Keratinocyte (primary cell): Measurements from ENCODE around the gene MAP4K2.

Experiments used
- EZH2 ChIP-seq: IDR thresholded peaks from one replicate; pipeline ENCODE4 v1.6.1; 2012; ENCODE audit warnings: inconsistent platforms, mild to moderate bottlenecking, low read length, moderate library complexity
- TF ChIP-seq, protein P1 (sequence below), 3 experiments: IDR thresholded peaks in 1 of 3; conservative IDR thresholded peaks in 1 of 3; optimal IDR thresholded peaks in 1 of 3; 2 replicates in 2 of 3; 3 replicates in 1 of 3; pipeline versions ENCODE3 to v1.5.1; 2011; ENCODE audit warnings: low read length in 3 of 3, mild to moderate bottlenecking in 3 of 3, moderate library complexity in 2 of 3, control low read depth in 1 of 3, inconsistent platforms in 1 of 3; ENCODE audit not compliant: insufficient read depth in 2 of 3; ENCODE audit errors: extremely low read depth in 1 of 3

GRCh38 chr11:64801158-64801464, 1.9 kb downstream of the MAP4K2 start:
- TF ChIP-seq, protein P1, sequence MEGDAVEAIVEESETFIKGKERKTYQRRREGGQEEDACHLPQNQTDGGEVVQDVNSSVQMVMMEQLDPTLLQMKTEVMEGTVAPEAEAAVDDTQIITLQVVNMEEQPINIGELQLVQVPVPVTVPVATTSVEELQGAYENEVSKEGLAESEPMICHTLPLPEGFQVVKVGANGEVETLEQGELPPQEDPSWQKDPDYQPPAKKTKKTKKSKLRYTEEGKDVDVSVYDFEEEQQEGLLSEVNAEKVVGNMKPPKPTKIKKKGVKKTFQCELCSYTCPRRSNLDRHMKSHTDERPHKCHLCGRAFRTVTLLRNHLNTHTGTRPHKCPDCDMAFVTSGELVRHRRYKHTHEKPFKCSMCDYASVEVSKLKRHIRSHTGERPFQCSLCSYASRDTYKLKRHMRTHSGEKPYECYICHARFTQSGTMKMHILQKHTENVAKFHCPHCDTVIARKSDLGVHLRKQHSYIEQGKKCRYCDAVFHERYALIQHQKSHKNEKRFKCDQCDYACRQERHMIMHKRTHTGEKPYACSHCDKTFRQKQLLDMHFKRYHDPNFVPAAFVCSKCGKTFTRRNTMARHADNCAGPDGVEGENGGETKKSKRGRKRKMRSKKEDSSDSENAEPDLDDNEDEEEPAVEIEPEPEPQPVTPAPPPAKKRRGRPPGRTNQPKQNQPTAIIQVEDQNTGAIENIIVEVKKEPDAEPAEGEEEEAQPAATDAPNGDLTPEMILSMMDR (optimal IDR thresholded peaks at IDR 0.05 in 1 of 3, IDR thresholded peaks at IDR 0.05 in 1 of 3, conservative IDR thresholded peaks at IDR 0.05 in 1 of 3; ENCODE audit: extremely low read depth in 1 of 3, insufficient read depth in 2 of 3, low read length in 3 of 3), result no peak
- TF ChIP-seq EZH2, result no peak
